ENCODE results near the gene S100A9. TPM values are rescaled to one million over a fixed set of nuclear protein-coding genes. Genes with fewer than 3 reads are reported as not detected.

The S100A9 gene
- 0.18 and 0.19 TPM in 2 replicates for total RNA-seq

DNA sequence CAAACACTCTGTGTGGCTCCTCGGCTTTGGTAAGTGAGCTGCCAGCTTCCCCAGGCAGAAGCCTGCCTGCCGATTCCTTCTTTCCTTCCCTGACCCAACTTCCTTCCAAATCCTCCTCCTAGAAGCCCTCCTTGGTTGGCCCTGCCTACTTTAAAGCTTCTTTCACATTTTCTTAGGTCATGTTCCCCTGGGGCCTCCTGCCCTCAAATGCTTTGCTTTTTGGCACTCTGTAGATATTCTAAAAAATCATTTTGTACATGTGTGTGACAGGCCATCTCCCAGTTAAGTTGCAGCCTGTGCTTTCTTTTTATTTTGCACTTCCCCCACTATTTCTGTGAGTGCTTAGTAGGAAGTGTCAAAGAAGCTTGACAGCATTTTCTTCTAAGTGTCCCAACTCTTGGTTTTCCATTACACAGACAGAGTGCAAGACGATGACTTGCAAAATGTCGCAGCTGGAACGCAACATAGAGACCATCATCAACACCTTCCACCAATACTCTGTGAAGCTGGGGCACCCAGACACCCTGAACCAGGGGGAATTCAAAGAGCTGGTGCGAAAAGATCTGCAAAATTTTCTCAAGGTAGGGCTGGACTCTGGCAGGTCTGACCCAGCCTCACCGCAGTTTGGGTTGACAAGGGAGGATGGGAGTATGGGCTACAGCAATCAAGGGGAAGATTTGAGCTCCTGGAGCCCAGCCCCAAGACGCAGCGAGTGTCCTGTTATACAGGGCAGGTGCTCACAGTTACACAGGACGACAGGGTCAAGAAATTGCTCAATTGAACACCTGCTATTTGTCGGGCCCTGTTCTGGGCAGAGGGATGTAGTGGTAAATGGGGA lies at the start of gene S100A9:
Gene S100A9, plus strand, starts transcription at position 2 of the 838 bp plus-strand sequence. Its CDS starts 430 bp downstream, at position 432.

DNA sequence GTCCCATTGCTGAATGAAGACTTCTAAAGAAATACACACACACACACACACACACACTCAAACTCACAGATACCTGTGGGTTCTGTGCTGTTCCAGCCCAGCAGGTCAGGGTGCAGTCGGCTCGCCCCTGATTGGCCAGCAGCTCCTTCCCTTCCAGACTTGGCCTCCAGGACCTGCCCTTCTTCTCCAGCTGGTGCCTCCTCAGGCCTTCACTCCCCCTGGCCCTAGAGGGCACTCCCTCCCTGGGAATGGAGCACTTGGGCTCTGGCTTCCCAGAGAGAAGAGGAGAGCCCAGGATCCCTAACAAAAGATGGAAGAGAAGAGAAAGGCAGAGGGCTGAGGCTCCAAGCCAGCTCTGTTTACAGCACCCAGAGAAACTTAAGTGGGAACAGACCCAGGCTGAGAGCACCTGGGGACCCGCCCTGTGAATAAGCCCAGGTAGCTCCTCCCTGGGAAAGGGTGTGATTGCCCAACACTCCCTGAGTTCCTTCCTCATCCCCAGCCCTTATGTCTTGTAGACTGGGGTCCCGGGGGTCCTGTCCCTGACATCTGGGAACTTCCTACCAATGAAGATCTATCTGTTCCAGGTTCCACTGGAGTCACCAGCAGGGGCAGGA lies 45.0 kb upstream of the S100A9 start, which contains the start of gene PGLYRP3:
Gene PGLYRP3, minus strand, starts transcription at position 383 of the 617 bp plus-strand sequence. CDS start 2,287 bp downstream, outside the sequence.

DNA sequence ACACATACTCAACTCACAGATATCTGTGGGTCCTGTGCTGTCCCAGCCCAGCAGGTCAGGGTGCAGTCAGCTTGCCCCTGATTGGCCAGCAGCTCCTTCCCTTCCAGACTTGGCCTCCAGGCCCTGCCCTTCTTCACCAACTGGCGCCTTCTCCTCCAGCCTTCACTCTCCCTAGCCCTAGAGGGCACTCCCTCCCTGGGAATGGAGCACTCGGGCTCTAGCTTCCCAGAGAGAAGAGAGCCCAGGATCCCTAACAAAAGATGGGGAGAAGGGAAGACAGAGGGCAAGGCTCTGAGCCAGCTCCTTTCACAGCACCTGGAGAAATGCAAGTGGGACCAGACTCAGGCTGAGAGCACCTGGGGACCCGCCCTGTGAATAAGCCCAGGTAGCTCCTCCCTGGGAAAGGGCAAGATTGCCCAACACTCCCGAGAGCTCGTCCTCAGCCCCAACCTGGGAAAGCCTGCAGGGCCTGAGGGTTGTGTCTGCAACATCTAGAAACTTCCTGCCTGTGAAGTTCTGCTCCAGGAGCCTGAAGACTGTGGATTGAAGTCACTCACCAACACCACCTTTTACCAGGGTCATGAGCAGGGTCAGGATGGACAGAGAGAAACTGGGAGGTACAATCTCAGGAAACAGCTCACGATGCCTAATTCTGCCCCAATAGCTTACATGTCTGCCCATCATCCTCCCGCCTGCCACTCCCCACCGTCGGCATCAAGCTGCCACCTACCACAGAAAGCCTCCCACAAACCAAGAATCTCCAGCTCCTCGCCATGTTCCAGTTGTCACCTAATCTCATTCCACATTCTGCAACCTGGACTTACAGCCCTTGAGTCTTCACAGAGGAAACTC lies 8.9 kb upstream of the S100A9 start, which contains the start of gene PGLYRP4:
Gene PGLYRP4, minus strand, starts transcription at position 331 of the 852 bp plus-strand sequence. CDS start 909 bp downstream, outside the sequence.

DNA sequence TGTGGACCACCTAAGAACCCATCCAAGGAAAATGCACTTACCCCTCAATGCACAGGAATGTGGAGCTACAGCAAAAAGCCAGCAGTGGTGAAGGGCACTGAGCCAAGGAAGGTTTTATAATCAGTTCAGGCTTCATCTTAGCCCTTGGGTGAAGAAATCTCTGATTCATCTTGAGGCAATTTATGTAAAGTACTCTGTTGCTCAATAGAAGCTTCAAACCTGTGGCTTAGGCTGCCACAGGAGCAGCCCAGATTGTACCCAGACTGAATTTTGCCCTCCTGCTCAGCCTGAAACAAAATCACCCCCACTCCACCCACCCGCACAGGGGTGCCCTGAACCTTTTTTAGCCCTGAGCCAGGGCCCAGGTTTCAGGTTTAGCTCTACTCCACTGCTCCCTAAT lies 17.9 kb downstream of the S100A9 start, which contains the start of gene S100A12:
Gene S100A12, minus strand, starts transcription at position 111 of the 400 bp plus-strand sequence. CDS start 1,029 bp downstream, outside the sequence.

DNA sequence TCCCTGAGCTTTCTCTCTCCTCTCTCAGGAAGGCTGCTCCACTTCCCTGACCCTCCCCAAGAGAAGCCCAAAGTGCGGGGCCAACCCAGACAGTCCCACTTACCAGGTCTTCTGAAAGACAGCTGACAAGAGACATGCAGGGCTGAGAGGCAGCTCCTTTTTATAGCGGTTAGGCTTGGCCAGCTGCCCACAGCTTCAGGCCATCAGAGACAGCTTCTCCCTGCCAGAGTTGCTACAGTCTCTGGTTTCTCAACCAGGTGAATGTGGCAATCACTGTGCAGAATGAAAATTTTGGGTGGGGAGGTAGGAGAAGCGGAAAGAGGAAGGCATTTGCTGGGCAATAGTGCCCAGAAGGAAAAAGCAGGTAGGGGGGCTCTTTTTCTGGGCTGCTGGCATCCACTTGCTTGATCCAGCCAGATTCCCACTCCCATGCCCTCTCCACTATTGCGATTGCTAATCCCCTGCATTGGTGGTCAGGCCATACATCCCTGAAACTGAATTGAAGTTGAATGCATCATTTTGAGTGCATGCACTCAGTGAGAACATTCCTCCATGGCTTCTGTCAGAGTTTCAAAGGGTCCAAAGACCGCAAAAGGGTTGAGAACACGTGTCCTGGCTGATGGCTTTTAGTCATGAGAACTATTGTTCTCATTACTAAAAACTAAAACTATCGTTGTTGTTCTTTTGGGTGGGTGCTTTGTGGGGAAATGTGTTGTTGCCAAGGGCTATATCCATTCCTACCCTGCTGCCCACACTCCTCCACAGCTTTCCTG lies 33.5 kb downstream of the S100A9 start, which contains the start of gene S100A8:
Gene S100A8, minus strand, starts transcription at position 136 of the 773 bp plus-strand sequence. CDS start 538 bp downstream, outside the sequence.

Other genes with a start within 250 kb of the S100A9 start
- gene SPRR2F, start 244.3 kb upstream of the S100A9 start, total RNA-seq, result not detected in 2 replicates
- gene SPRR2G, start 207.0 kb upstream of the S100A9 start, total RNA-seq, result not detected in 2 replicates
- not detected in 2 replicates for gene LELP1, start 154.4 kb upstream of the S100A9 start, total RNA-seq
- not detected in 2 replicates for gene PRR9, start 140.3 kb upstream of the S100A9 start, total RNA-seq
- not detected in 2 replicates for gene LORICRIN, start 98.2 kb upstream of the S100A9 start, total RNA-seq
- not detected in 2 replicates for gene PGLYRP3, start 44.9 kb upstream of the S100A9 start, total RNA-seq
- not detected in 2 replicates for gene PGLYRP4, start 9.0 kb upstream of the S100A9 start, total RNA-seq
- gene S100A12, start 17.8 kb downstream of the S100A9 start, total RNA-seq, result not detected in 2 replicates
- gene S100A8, start 33.2 kb downstream of the S100A9 start, total RNA-seq, result not detected in 2 replicates
- not detected in 2 replicates for gene S100A7A, start 58.7 kb downstream of the S100A9 start, total RNA-seq
- gene S100A7, start 102.8 kb downstream of the S100A9 start, total RNA-seq, result not detected in 2 replicates
- 1,061 and 1,806 TPM in 2 replicates for gene S100A6, start 178.1 kb downstream of the S100A9 start, total RNA-seq
- gene S100A5, start 183.1 kb downstream of the S100A9 start, total RNA-seq, result not detected in 2 replicates
- gene S100A4, start 188.0 kb downstream of the S100A9 start, total RNA-seq, result 1.1 and 7.8 TPM in 2 replicates
- gene S100A3, start 191.4 kb downstream of the S100A9 start, total RNA-seq, result 1.3 and 3.2 TPM in 2 replicates
- gene S100A2, start 208.0 kb downstream of the S100A9 start, total RNA-seq, result 1.9 and 3.8 TPM in 2 replicates

All from endothelial cell of coronary artery (primary cell).